Endometrial microvascular endothelial cells (primary cell): Measurements from ENCODE around the gene SH3GL2. TPM values are rescaled to one million over a fixed set of nuclear protein-coding genes. Genes with fewer than 3 reads are reported as not detected.

ENCODE experiments used
- in situ Hi-C: cut with HindIII; loops from 2 replicates; pipeline ENCODE4 v1.10.0; 2017; ENCODE audit warnings: low sequenced_read_pairs, low pct_unique_long_range_greater_than_20kb; ENCODE audit errors: inconsistent ontology term
- total RNA-seq: library from RNA; depleted of rRNA; stranded (reverse); fragments of >200 nt; gene quantifications from one replicate; pipeline ENCODE4 v1.2.3, GENCODE V29; 2015; ENCODE audit errors: inconsistent ontology term

Gene SH3GL2
- total RNA-seq, 1 donor from 2014 or later = not detected

GRCh38 chr9:17636349-17636748 lies 57.5 kb downstream of the SH3GL2 start:
- in situ Hi-C loops = no loop called here

- in situ Hi-C loops = no loop called here
Observed at GRCh38 chr9:17636821-17637220, 58.0 kb downstream of the SH3GL2 start.

GRCh38 chr9:17637229-17637628 lies 58.4 kb downstream of the SH3GL2 start:
- in situ Hi-C loops = no loop called here

DNA sequence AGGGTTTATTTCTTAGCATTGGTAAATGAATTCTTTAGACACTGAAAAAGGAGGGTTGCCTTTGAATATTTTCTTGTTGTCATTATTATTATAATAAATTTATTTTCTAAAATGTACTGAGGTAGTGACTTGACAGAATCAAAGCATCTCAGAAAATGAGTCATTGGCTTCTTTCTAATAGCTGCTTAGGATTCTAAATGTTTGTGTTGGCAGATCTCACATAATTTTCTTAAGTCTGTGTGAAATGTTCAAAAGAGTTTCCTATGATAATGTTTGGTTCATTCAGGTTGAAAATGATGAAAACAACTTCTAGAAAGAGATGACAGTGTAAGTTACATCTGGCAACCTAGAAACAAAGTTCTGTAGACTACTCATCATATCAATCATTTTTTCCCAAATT lies 69.7 kb downstream of the SH3GL2 start:
- in situ Hi-C loops = no loop called here

GRCh38 chr9:17651725-17652124 lies 72.9 kb downstream of the SH3GL2 start:
- in situ Hi-C loops = no loop called here

GRCh38 chr9:17653947-17654465 lies 75.1 kb downstream of the SH3GL2 start:
- in situ Hi-C loops = no loop called here

- in situ Hi-C loops = no loop called here
Observed at GRCh38 chr9:17656889-17657288, 78.0 kb downstream of the SH3GL2 start.

GRCh38 chr9:17658237-17658636 lies 79.4 kb downstream of the SH3GL2 start:
- in situ Hi-C loops = no loop called here

GRCh38 chr9:17660158-17660557 lies 81.3 kb downstream of the SH3GL2 start:
- in situ Hi-C loops = no loop called here

DNA sequence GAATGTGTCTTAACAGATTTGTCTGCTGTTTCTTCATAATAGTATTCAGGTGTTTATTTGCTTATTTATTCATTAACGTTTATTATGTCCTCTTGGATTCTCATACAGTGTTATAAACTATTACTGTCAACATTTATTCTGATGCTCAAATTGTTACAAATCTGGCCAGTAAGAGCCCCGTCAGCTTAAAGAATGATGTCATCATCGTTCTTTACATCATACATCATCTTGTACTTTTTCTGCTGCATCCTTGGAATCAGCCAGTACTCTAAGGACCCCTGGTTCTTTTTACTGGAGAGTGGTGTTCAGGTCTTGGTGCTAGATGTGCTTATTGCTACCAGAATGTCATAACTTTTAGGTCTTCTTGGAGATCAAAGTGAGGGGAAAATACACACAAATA lies 86.6 kb downstream of the SH3GL2 start:
- in situ Hi-C loops = no loop called here

DNA sequence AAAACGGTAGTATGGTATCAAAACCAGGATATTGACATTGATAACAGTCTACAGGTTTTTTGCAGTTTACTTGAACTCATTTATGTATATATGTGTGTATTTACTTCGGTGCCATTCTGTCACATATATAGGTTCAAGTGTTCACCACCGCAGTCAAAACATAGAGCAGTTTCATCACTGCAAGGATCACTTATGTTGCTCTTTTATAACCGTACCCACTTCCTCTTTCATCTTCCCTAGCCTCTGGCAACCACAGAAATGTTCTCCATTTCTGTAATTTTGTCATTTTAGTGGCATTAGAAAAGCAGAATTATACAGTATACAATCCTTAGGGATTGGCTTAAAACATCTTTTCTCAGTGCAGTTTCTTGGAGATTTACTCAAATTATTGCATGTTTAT lies 90.3 kb downstream of the SH3GL2 start:
- in situ Hi-C loops = no loop called here

- in situ Hi-C loops = no loop called here
Observed at GRCh38 chr9:17682684-17683083, 103.8 kb downstream of the SH3GL2 start.

- in situ Hi-C loops = no loop called here
Observed at GRCh38 chr9:17688834-17689233, 110.0 kb downstream of the SH3GL2 start.

- in situ Hi-C loops = no loop called here
Observed at GRCh38 chr9:17694336-17694735, 115.5 kb downstream of the SH3GL2 start.

- in situ Hi-C loops = no loop called here
Observed at GRCh38 chr9:17695482-17695881, 116.6 kb downstream of the SH3GL2 start.

DNA sequence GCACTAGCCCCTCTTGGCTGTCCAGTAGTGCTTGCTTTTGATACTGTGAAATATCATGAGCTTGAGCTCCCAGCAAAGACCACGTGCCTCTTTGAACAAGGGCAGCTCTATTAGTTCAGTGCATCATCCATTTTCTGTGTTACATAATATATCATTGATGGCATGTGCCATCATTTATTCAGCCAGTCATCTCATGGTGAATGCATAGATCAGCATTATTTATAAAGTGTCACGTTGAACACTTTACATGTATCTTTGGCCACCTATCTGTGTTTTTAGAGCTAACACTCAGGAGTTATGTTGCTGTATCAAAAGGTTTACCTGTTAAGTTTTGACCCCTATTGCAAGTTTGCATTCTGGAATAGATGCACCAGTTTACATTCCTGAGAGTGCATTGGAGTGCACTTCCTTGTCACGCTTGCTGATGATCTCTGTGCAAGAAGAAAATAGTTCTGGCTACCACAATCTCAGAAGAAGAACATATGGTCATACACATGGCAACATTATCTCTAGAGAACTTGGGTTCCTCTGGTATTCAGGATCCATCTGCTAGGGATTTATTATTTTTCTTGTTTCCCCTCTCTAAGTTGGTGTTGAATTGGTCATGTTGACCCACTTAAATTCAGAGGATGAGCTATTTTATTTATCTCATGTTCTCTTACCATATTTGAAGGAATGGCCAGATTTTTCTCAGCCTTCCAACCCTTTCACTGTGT lies 120.9 kb downstream of the SH3GL2 start:
- in situ Hi-C loops = no loop called here

- in situ Hi-C loops = no loop called here
Observed at GRCh38 chr9:17706347-17706746, 127.5 kb downstream of the SH3GL2 start.

DNA sequence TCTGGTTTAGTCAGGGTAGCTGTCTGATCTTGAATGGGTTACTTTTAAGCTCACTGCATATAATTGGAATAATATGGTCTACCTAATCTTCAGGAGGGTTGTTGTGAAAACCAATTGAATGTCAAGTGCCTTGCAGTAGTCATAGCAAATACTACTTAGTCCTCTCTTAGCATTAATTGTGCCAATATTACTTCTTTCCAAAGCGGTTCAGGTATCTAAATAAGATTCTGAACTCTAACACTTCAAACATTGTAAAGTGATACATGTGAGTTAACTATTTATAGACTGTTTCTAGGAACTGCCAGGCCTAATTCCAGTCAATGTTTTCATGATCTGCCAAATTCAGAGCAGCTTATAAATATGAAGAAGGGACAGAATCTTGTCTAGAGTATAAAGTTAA lies 140.2 kb downstream of the SH3GL2 start:
- in situ Hi-C loops = no loop called here

DNA sequence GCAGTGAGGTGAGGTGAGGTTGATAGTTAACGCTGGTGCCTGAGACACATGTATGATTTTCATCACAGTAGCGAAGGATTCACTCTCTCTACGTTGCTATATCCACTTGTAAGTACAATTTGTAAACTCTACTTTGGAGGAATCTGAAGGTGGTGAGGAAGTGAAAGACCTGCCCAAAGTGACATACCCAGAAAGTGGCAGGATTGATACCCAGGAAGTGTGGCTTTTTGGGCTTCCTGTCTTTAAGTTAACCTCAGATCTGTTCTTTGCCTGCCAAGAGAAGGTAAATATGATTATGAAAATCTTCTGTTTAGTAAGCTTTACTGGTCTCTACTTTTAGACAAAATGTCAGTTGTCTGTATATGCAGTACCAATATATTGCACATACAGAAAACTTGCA lies 143.1 kb downstream of the SH3GL2 start:
- in situ Hi-C loops = no loop called here

GRCh38 chr9:17723656-17724055 lies 144.8 kb downstream of the SH3GL2 start:
- in situ Hi-C loops = no loop called here
